Ovary (tissue), 9 donors: ENCODE measurements around the gene SEMA4C. TPM values are rescaled to one million over a fixed set of nuclear protein-coding genes. Genes with fewer than 3 reads are reported as not detected.

Experiments
- DNase-seq, 5 donors: peaks; one replicate each; pipeline ENCODE4 v3.0.0-alpha.2; 2019 to 2020
- H3K27ac ChIP-seq, 2 donors: fragments of 200-600 bp; one replicate each; pipeline versions ENCODE4 v1.5.1 to v1.8.0; 2019 to 2022
- H3K27me3 ChIP-seq: fragments of 200-600 bp; one replicate; pipeline ENCODE4 v1.8.0; 2022
- H3K36me3 ChIP-seq: fragments of 200-600 bp; sonication (generic); one replicate; pipeline ENCODE4 v1.5.1; 2019
- H3K4me1 ChIP-seq: one replicate; pipeline ENCODE4 v1.8.1; 2013; ENCODE audit warnings: mild to moderate bottlenecking, moderate library complexity; ENCODE audit not compliant: insufficient read depth
- H3K4me3 ChIP-seq: fragments of 200-600 bp; sonication (generic); one replicate; pipeline ENCODE4 v1.5.1; 2017
- H3K9me3 ChIP-seq, 2 donors: fragments of 200-600 bp in 1 of 2; sonication (generic) in 1 of 2; one replicate each; pipeline versions ENCODE4 v1.5.1 to v1.8.1; 2013 to 2019; ENCODE audit warnings: mild to moderate bottlenecking in 1 of 2, moderate library complexity in 1 of 2
- CTCF ChIP-seq, 3 donors: fragments of 450-650 bp in 2 of 3; fragments of 200-600 bp in 1 of 3; IDR thresholded peaks; one replicate each; pipeline versions ENCODE4 v1.5.1 to v1.8.0; 2016 to 2022; ENCODE audit warnings: antibody characterized with exemption in 3 of 3, mild to moderate bottlenecking in 1 of 3
- EP300 ChIP-seq: sonication (generic); formaldehyde crosslinking; IDR thresholded peaks from one replicate; pipeline ENCODE4 v1.6.1; 2017; ENCODE audit warnings: antibody characterized with exemption
- POLR2A ChIP-seq: fragments of 450-650 bp; IDR thresholded peaks from one replicate; pipeline ENCODE4 v1.6.1; 2017; ENCODE audit warnings: antibody characterized with exemption, mild to moderate bottlenecking, moderate library complexity
- WGBS, 3 donors: extraction: QIAGEN DNeasy Blood & Tissue Kit in 1 of 3; methylation state at CpG; one replicate each; pipeline versions ENCODE4 v1.1.5 to v1.1.7; 2013 to 2017; 5-methylcytosine and 5-hydroxymethylcytosine counted together
- intact Hi-C, 4 donors: fragments of 100-400 bp; cut with DNase I; formaldehyde crosslinking; loops; one replicate each; pipeline versions ENCODE4 v1.11.0 to v1.15.1; 2022 to 2023
- polyA plus RNA-seq, 2 donors: library from polyadenylated mRNA; stranded (reverse); fragments of 200-250 nt in 1 of 2; fragments of 350-450 nt in 1 of 2; fragmentation: Illumina TruSeq in 1 of 2; extraction: RNeasy Lipid Tissue Mini Kit (QIAGEN cat#74804) in 1 of 2; gene quantifications; one replicate each; pipeline ENCODE4 v1.2.3, GENCODE V29; 2013 to 2014
- total RNA-seq, 7 donors: library from RNA; depleted of rRNA in 2 of 7; stranded (reverse); fragments of >200 nt in 2 of 7; fragmentation: NEBNext Ultra II Directional in 3 of 7; extraction: Animal tissue kit (Norgen Biotek cat#: 25700) in 3 of 7; gene quantifications; one replicate each; pipeline versions ENCODE4 v1.1.0 to v1.2.4, GENCODE V29; 2016 to 2023
- donor health status: DM: no; HTN: no; CAD: no; lungs with moderate emphysema.
- donor health status: DM: no; HTN: no; CAD: no.
- donor health status: Bipolar disorder and iron deficiency.
- donor health status: DM: yes; HTN: yes; CAD: no.
- donor health status: DM: no; HTN: no; CAD: no.
- donor health status: DM: yes; HTN: yes; CAD: no.

SEMA4C gene
- total and polyA plus RNA-seq, 9 donors, result 17.3 to 59.2 (median 46.9) TPM

GRCh38 chr2:96888072-96889011, 18.5 kb upstream of the SEMA4C start:
- DNase-seq, result no peak
- H3K27ac ChIP-seq, result peak overlapping the region in 1 of 2 donors; percentile 39
- no peak for TF ChIP-seq CTCF (IDR thresholded peaks at IDR 0.05)
- no peak for TF ChIP-seq POLR2A
- TF ChIP-seq EP300, result no peak
- H3K27me3 ChIP-seq, result no peaks in the 10 kb centered on the region
- intact Hi-C loops, result no loop called here
- WGBS, 3 donors, result 76 to 89% (median 84%) methylated on average over 12 of the region's 12 CpGs
- no peaks in the 10 kb centered on the region for H3K9me3 ChIP-seq
- no peak overlapping the region for H3K4me3 ChIP-seq
- H3K36me3 ChIP-seq, result no peaks in the 10 kb centered on the region
- peaks cover 23% of the 10 kb centered on the region for H3K4me1 ChIP-seq

- Histone ChIP-seq H3K9me3 (no peaks in the 10 kb centered on the region), H3K27me3 (no peaks in the 10 kb centered on the region), H3K4me3 (no peak overlapping the region), H3K4me1 (peaks cover 23% of the 10 kb centered on the region), H3K27ac (peak overlapping the region in 1 of 2 donors; percentile 39), H3K36me3 (no peaks in the 10 kb centered on the region)
- peak in 3 of 5 donors; percentile 58 to 69 (median 69) for DNase-seq
- intact Hi-C loops, result no loop called here
- TF ChIP-seq EP300 (no peak), CTCF (IDR thresholded peaks at IDR 0.05) (no peak), POLR2A (no peak)
- WGBS, 3 donors, result 18 to 22% (median 19%) methylated on average over 18 of the region's 18 CpGs
Measured at GRCh38 chr2:96887493-96888012, 17.7 kb upstream of the SEMA4C start.

- Histone ChIP-seq H3K4me1 (peaks cover 8% of the 10 kb centered on the region), H3K4me3 (no peak overlapping the region), H3K9me3 (no peaks in the 10 kb centered on the region), H3K27me3 (no peaks in the 10 kb centered on the region), H3K36me3 (no peaks in the 10 kb centered on the region), H3K27ac (no peak overlapping the region)
- TF ChIP-seq EP300 (no peak), CTCF (IDR thresholded peaks at IDR 0.05) (no peak), POLR2A (no peak)
- no peak for DNase-seq
- intact Hi-C loops, result no loop called here
- 91 to 95% (median 94%) methylated on average over 23 of the region's 23 CpGs for WGBS, 3 donors
Measured at GRCh38 chr2:96885432-96886347, 15.8 kb upstream of the SEMA4C start.
